ENCODE measurements around the gene KIF26B.

GRCh38 chr1:245124644-245125043 lies 30.1 kb upstream of the KIF26B start:
- TF ChIP-seq CTCF (IDR thresholded peaks at IDR 0.05), result no peak
- no peak for TF ChIP-seq POLR2A (IDR thresholded peaks at IDR 0.05)
